Sigmoid colon (tissue), 7 donors: ENCODE measurements around the gene ZFP91. TPM values are rescaled to one million over a fixed set of nuclear protein-coding genes. Genes with fewer than 3 reads are reported as not detected.

Experiments used
- DNase-seq: peaks from one replicate; pipeline ENCODE4 v3.0.0-alpha.2; 2019
- H3K27ac ChIP-seq, 4 donors: fragments of 200-600 bp; sonication (generic); one replicate each; pipeline ENCODE4 v1.5.1; 2016 to 2019; ENCODE audit warnings: mild to moderate bottlenecking in 1 of 4
- H3K27me3 ChIP-seq, 3 donors: fragments of 200-600 bp; sonication (generic); one replicate each; pipeline ENCODE4 v1.5.1; 2019; ENCODE audit warnings: mild to moderate bottlenecking in 1 of 3
- H3K36me3 ChIP-seq, 4 donors: fragments of 200-600 bp; sonication (generic); one replicate each; pipeline ENCODE4 v1.5.1; 2016 to 2019
- H3K4me1 ChIP-seq, 4 donors: fragments of 200-600 bp; sonication (generic); one replicate each; pipeline ENCODE4 v1.5.1; 2017 to 2019
- H3K4me3 ChIP-seq, 4 donors: fragments of 200-600 bp; sonication (generic); one replicate each; pipeline ENCODE4 v1.5.1; 2017 to 2019; ENCODE audit warnings: mild to moderate bottlenecking in 2 of 4, moderate library complexity in 1 of 4
- H3K9me3 ChIP-seq, 4 donors: fragments of 200-600 bp in 3 of 4; sonication (generic) in 3 of 4; one replicate each; pipeline versions ENCODE4 v1.5.1 to v1.6.1; 2013 to 2019
- CTCF ChIP-seq, 4 experiments: fragments of 450-650 bp in 3 of 4; fragments of 200-600 bp in 1 of 4; IDR thresholded peaks; one replicate each; pipeline ENCODE4 v1.5.1; 2016 to 2019; ENCODE audit warnings: antibody characterized with exemption in 4 of 4, mild to moderate bottlenecking in 3 of 4, moderate library complexity in 2 of 4
- EP300 ChIP-seq, 4 donors: sonication (generic); formaldehyde crosslinking; IDR thresholded peaks; one replicate each; pipeline ENCODE4 v1.6.1; 2017; ENCODE audit warnings: antibody characterized with exemption in 4 of 4
- POLR2A ChIP-seq, 2 donors: fragments of 450-650 bp; IDR thresholded peaks; one replicate each; pipeline ENCODE4 v1.6.1; 2016; ENCODE audit warnings: antibody characterized with exemption in 2 of 2, mild to moderate bottlenecking in 2 of 2, moderate library complexity in 2 of 2
- POLR2AphosphoS5 ChIP-seq, 4 donors: sonication (generic); formaldehyde crosslinking; IDR thresholded peaks; one replicate each; pipeline ENCODE4 v1.6.1; 2017; ENCODE audit warnings: antibody characterized with exemption in 4 of 4
- WGBS, 2 donors: extraction: QIAGEN DNeasy Blood & Tissue Kit; methylation state at CpG; one replicate each; pipeline ENCODE4 v1.1.7; 2013; 5-methylcytosine and 5-hydroxymethylcytosine counted together
- intact Hi-C: fragments of 100-400 bp; cut with DNase I; formaldehyde crosslinking; loops from one replicate; pipeline ENCODE4 v1.15.1; 2023
- polyA plus RNA-seq, 3 donors: library from polyadenylated mRNA; stranded (reverse); fragments of 200-250 nt; gene quantifications; one replicate each; pipeline ENCODE4 v1.2.3, GENCODE V29; 2013
- total RNA-seq, 4 donors: library from RNA; depleted of rRNA; stranded (reverse); fragments of >200 nt; gene quantifications; one replicate each; pipeline ENCODE4 v1.1.0, GENCODE V29; 2016
- donor health status: healthy with polysubstance abuse.
- donor health status: Bipolar disorder and iron deficiency.
- donor health status: healthy.

The ZFP91 gene
- total RNA-seq (10 to 100 TPM; 68.4 to 77.4 (median 74.0) TPM), polyA plus RNA-seq (10 to 100 TPM; 31.6 to 43.2 (median 34.2) TPM)

GRCh38 chr11:58578635-58579191, at the start of gene ZFP91:
Gene ZFP91 (plus strand): TSS chr11:58579063. CDS start chr11:58579282, 219 bp downstream.
- Histone ChIP-seq H3K9me3 (no peaks in the 10 kb centered on the region), H3K4me3 (peak within 1 kb of the TSS; percentile 89 to 100 (median 99)), H3K27ac (peak within 1 kb of the TSS; percentile 98 to 100 (median 100)), H3K27me3 (no peaks in the 10 kb centered on the region), H3K36me3 (no peaks in the 10 kb centered on the region), H3K4me1 (peaks cover 0 to 72% (median 60%) of the 10 kb centered on the region in 4 donors)
- no peak for TF ChIP-seq EP300 (IDR thresholded peaks at IDR 0.05)
- TF ChIP-seq POLR2AphosphoS5 (IDR thresholded peaks at IDR 0.05): peak; percentile 76 to 89 (median 84)
- TF ChIP-seq POLR2A (IDR thresholded peaks at IDR 0.05): peak; percentile 70 to 75
- peak; percentile 99 for DNase-seq
- 0 to 1% methylated on average over 51 of the region's 51 CpGs for WGBS, 2 donors
- intact Hi-C loops: loop anchor here (5.0 to 10.0 kb wide), 6 partner anchors 99 to 1256 kb away; partner anchors contain the start of genes FAM111A, STX3, TNKS1BP1 and ZDHHC5

- Histone ChIP-seq H3K27me3 (no peaks in the 10 kb centered on the region), H3K4me1 (no peaks in the 10 kb centered on the region), H3K9me3 (no peaks in the 10 kb centered on the region), H3K27ac (no peak overlapping the region), H3K4me3 (no peak overlapping the region), H3K36me3 (peaks cover 0 to 56% (median 11%) of the 10 kb centered on the region in 4 donors)
- TF ChIP-seq POLR2AphosphoS5 (IDR thresholded peaks at IDR 0.05) (no peak), POLR2A (IDR thresholded peaks at IDR 0.05) (no peak), EP300 (IDR thresholded peaks at IDR 0.05) (no peak), CTCF (IDR thresholded peaks at IDR 0.05) (no peak)
- 66 to 74% methylated on average over 3 of the region's 3 CpGs for WGBS, 2 donors
- no peak for DNase-seq
- intact Hi-C loops: no loop called here
Observed at GRCh38 chr11:58530236-58530635, 48.6 kb upstream of the ZFP91 start.

GRCh38 chr11:58531865-58532341, 47.0 kb upstream of the ZFP91 start:
- no peaks in the 10 kb centered on the region for H3K9me3 ChIP-seq
- intact Hi-C loops: no loop called here
- no peak overlapping the region for H3K4me3 ChIP-seq
- peaks cover 0 to 49% (median 11%) of the 10 kb centered on the region in 4 donors for H3K36me3 ChIP-seq
- DNase-seq: no peak
- 95 to 96% methylated on average over 25 of the region's 25 CpGs for WGBS, 2 donors
- H3K4me1 ChIP-seq: no peaks in the 10 kb centered on the region
- no peaks in the 10 kb centered on the region for H3K27me3 ChIP-seq
- TF ChIP-seq CTCF (IDR thresholded peaks at IDR 0.05): no peak
- TF ChIP-seq POLR2AphosphoS5 (IDR thresholded peaks at IDR 0.05): no peak
- TF ChIP-seq POLR2A (IDR thresholded peaks at IDR 0.05): no peak
- no peak for TF ChIP-seq EP300 (IDR thresholded peaks at IDR 0.05)
- no peak overlapping the region for H3K27ac ChIP-seq

GRCh38 chr11:58546841-58547240, 32.0 kb upstream of the ZFP91 start:
- no peaks in the 10 kb centered on the region for H3K9me3 ChIP-seq
- intact Hi-C loops: no loop called here
- H3K4me3 ChIP-seq: no peak overlapping the region
- WGBS, 2 donors: 94 to 95% methylated on average over 1 of the region's 1 CpG
- peaks cover 3 to 92% (median 26%) of the 10 kb centered on the region in 4 donors for H3K36me3 ChIP-seq
- no peaks in the 10 kb centered on the region for H3K27me3 ChIP-seq
- H3K27ac ChIP-seq: no peak overlapping the region
- TF ChIP-seq CTCF (IDR thresholded peaks at IDR 0.05) (no peak), POLR2A (IDR thresholded peaks at IDR 0.05) (no peak), EP300 (IDR thresholded peaks at IDR 0.05) (no peak), POLR2AphosphoS5 (IDR thresholded peaks at IDR 0.05) (no peak)
- no peak for DNase-seq
- H3K4me1 ChIP-seq: no peaks in the 10 kb centered on the region

- TF ChIP-seq POLR2A (IDR thresholded peaks at IDR 0.05) (no peak), CTCF (IDR thresholded peaks at IDR 0.05) (no peak), EP300 (IDR thresholded peaks at IDR 0.05) (no peak), POLR2AphosphoS5 (IDR thresholded peaks at IDR 0.05) (no peak)
- Histone ChIP-seq H3K4me1 (no peaks in the 10 kb centered on the region), H3K9me3 (no peaks in the 10 kb centered on the region), H3K36me3 (peaks cover 11 to 98% (median 38%) of the 10 kb centered on the region in 4 donors), H3K27ac (no peak overlapping the region), H3K27me3 (no peaks in the 10 kb centered on the region), H3K4me3 (no peak overlapping the region)
- 95 to 97% methylated on average over 7 of the region's 7 CpGs for WGBS, 2 donors
- intact Hi-C loops: no loop called here
- DNase-seq: no peak
Observed at GRCh38 chr11:58549644-58550043, 29.2 kb upstream of the ZFP91 start.
